GM23338 (cell line): ENCODE results near the gene SRGN.

Experiments used
- CREB1 ChIP-seq: fragments of 250-450 bp; sonication (Bioruptor Pico); IDR thresholded peaks from 2 replicates; pipeline ENCODE4 v1.5.0; 2020; ENCODE audit warnings: low read depth, mild to moderate bottlenecking, moderate library complexity
- CTCF ChIP-seq, 2 experiments: fragments of 200-600 bp in 1 of 2; sonication (generic) in 1 of 2; conservative IDR thresholded peaks; 2 replicates each; pipeline versions ENCODE4 v1.5.1 to v1.6.1; 2016 to 2017; ENCODE audit warnings: antibody characterized with exemption in 2 of 2, low read depth in 2 of 2, mild to moderate bottlenecking in 2 of 2, moderate library complexity in 1 of 2
- ETS1 ChIP-seq: IDR thresholded peaks from 2 replicates; pipeline ENCODE4 v1.6.1; 2016; ENCODE audit warnings: antibody characterized with exemption
- EZH2 ChIP-seq: fragments of 200-600 bp; sonication (generic); IDR thresholded peaks from one replicate; pipeline ENCODE4 v1.8.0; 2017; ENCODE audit warnings: antibody characterized with exemption, mild to moderate bottlenecking, low read depth; ENCODE audit not compliant: unreplicated experiment
- EZH2phosphoT487 ChIP-seq: fragments of 200-600 bp; sonication (generic); IDR thresholded peaks from one replicate; pipeline ENCODE4 v1.8.1; 2018; ENCODE audit warnings: antibody characterized with exemption; ENCODE audit not compliant: unreplicated experiment
- JUNB ChIP-seq: IDR thresholded peaks from one replicate; pipeline ENCODE4 v1.6.1; 2016; ENCODE audit warnings: antibody characterized with exemption; ENCODE audit not compliant: unreplicated experiment
- NANOG ChIP-seq: IDR thresholded peaks from 2 replicates; pipeline ENCODE4 v1.6.1; 2016; ENCODE audit warnings: antibody characterized with exemption, borderline replicate concordance
- POLR2AphosphoS5 ChIP-seq: IDR thresholded peaks from 2 replicates; pipeline ENCODE4 v1.6.1; 2016; ENCODE audit warnings: antibody characterized with exemption, low read depth
- REST ChIP-seq: IDR thresholded peaks from one replicate; pipeline ENCODE4 v1.6.1; 2018; ENCODE audit warnings: antibody characterized with exemption; ENCODE audit not compliant: unreplicated experiment

GRCh38 chr10:69139961-69140360 is 52.1 kb downstream of the SRGN start:
- no peak for TF ChIP-seq CTCF (conservative IDR thresholded peaks at IDR 0.05; ENCODE audit: low read depth in 2 of 2)
- no peak for TF ChIP-seq REST
- no peak for TF ChIP-seq NANOG
- no peak for TF ChIP-seq ETS1
- no peak for TF ChIP-seq CREB1 (CRISPR knock-in tag)
- TF ChIP-seq POLR2AphosphoS5: no peak
- no peak for TF ChIP-seq EZH2phosphoT487
- TF ChIP-seq JUNB: no peak
- TF ChIP-seq EZH2: no peak
